HCT116 (cell line): Measurements from ENCODE around the gene CIT. TPM values are rescaled to one million over a fixed set of nuclear protein-coding genes. Genes with fewer than 3 reads are reported as not detected.

Source experiments
- ATAC-seq: fragments of 200-7000 bp; cut with Tn5 transposase; 2 replicates; pipeline ENCODE4 v1.9.1; 2020; ENCODE audit warnings: mild to moderate bottlenecking, moderate library complexity
- BruUV-seq: library from RNA; stranded (reverse); fragments of 400-500 nt; replicated peaks from 2 replicates; lab custom pipeline; 2021; lab: Mats Ljungman, UMichigan
- CTCF ChIA-PET: fragments of 300-600 bp; sonication (Branson Sonifier 250); formaldehyde crosslinking; loops from one replicate; lab custom pipeline; 2021; ENCODE audit warnings: antibody characterized with exemption; lab: Charles Lee
- POLR2A ChIA-PET: fragments of 300-600, 350-600 bp; sonication (Branson Sonifier 250); formaldehyde crosslinking; loops from one replicate; lab custom pipeline; 2021; ENCODE audit warnings: antibody characterized with exemption; lab: Charles Lee
- RAD21 ChIA-PET, 2 experiments: fragments of 300-600 bp; sonication (Branson Sonifier 250); formaldehyde crosslinking; loops; one replicate each; lab custom pipeline; 2023; ENCODE audit warnings: low total read pairs in 2 of 2; ENCODE audit not compliant: uncharacterized antibody in 2 of 2, unreplicated experiment in 2 of 2, low non-redundant PET in 1 of 2; lab: Charles Lee
- DNase-seq: peaks from one replicate; pipeline ENCODE4 v3.0.0-alpha.2; 2010; ENCODE audit warnings: low read depth, low spot score
- H2AFZ ChIP-seq: fragments of 200-600 bp; shearing (Covaris generic), sonication (generic); 2 replicates; pipeline ENCODE4 v1.6.1; 2017; ENCODE audit warnings: low read depth, mixed run types, mixed read lengths, antibody characterized with exemption, low read length; ENCODE audit not compliant: poor library complexity, severe bottlenecking
- H3K27ac ChIP-seq: 2 replicates; pipeline ENCODE4 v1.5.1; 2012; ENCODE audit warnings: low read depth, low read length
- H3K27me3 ChIP-seq: fragments of 200-600 bp; sonication (generic); 2 replicates; pipeline ENCODE4 v1.6.1; 2016; ENCODE audit warnings: mixed run types, low read length, mixed read lengths; ENCODE audit not compliant: insufficient read depth
- H3K36me3 ChIP-seq, 2 experiments: fragments of 200-500 bp in 1 of 2; fragments of 200-600 bp in 1 of 2; sonication (Bioruptor generic) in 1 of 2; sonication (generic) in 1 of 2; 2 replicates each; pipeline versions ENCODE4 v1.5.1 to v1.6.1; 2014 to 2016; ENCODE audit warnings: low read length in 2 of 2, inconsistent platforms in 1 of 2, mixed read lengths in 1 of 2, mixed run types in 1 of 2; ENCODE audit not compliant: insufficient read depth in 2 of 2, control insufficient read depth in 1 of 2
- H3K4me1 ChIP-seq, 2 experiments: fragments of 200-600 bp in 1 of 2; sonication (generic) in 1 of 2; 2 replicates each; pipeline versions ENCODE4 v1.5.1 to v1.6.1; 2012 to 2017; ENCODE audit warnings: low read length in 2 of 2, inconsistent platforms in 1 of 2, mild to moderate bottlenecking in 1 of 2, mixed read lengths in 1 of 2, mixed run types in 1 of 2, moderate library complexity in 1 of 2; ENCODE audit not compliant: insufficient read depth in 2 of 2, control insufficient read depth in 1 of 2
- H3K4me2 ChIP-seq: fragments of 200-600 bp; sonication (generic); 2 replicates; pipeline ENCODE4 v1.6.1; 2017; ENCODE audit warnings: mixed run types, low read length, mixed read lengths
- H3K4me3 ChIP-seq, 2 experiments: fragments of 200-600 bp in 1 of 2; sonication (generic) in 1 of 2; replicated peaks in 1 of 2; 2 replicates each; pipeline ENCODE4 v1.5.1; 2011 to 2016; ENCODE audit warnings: low read length in 2 of 2, control low read depth in 1 of 2, low read depth in 1 of 2, mild to moderate bottlenecking in 1 of 2, mixed read lengths in 1 of 2, mixed run types in 1 of 2
- H3K79me2 ChIP-seq: fragments of 200-600 bp; sonication (generic); 2 replicates; pipeline ENCODE4 v1.6.1; 2017; ENCODE audit warnings: mild to moderate bottlenecking, mixed run types, low read length, moderate library complexity, mixed read lengths; ENCODE audit not compliant: insufficient read depth
- H3K9ac ChIP-seq: fragments of 200-600 bp; sonication (generic); 2 replicates; pipeline ENCODE4 v1.6.1; 2016; ENCODE audit warnings: low read length, mixed read lengths
- H3K9me2 ChIP-seq: fragments of 200-600 bp; sonication (generic), shearing (Covaris generic); 2 replicates; pipeline ENCODE4 v1.6.1; 2017; ENCODE audit warnings: mixed run types, mild to moderate bottlenecking, moderate library complexity; ENCODE audit not compliant: insufficient read depth
- H3K9me3 ChIP-seq, 2 experiments: fragments of 200-500 bp in 1 of 2; fragments of 200-600 bp in 1 of 2; sonication (Bioruptor generic) in 1 of 2; sonication (generic) in 1 of 2; 2 replicates each; pipeline ENCODE4 v1.6.1; 2014 to 2017; ENCODE audit warnings: low read length in 2 of 2, mixed read lengths in 2 of 2, inconsistent platforms in 1 of 2, low read depth in 1 of 2, mild to moderate bottlenecking in 1 of 2, mixed run types in 1 of 2, moderate library complexity in 1 of 2; ENCODE audit not compliant: control insufficient read depth in 1 of 2, insufficient read depth in 1 of 2
- H4K20me1 ChIP-seq: fragments of 200-600 bp; sonication (generic), shearing (Covaris generic); 2 replicates; pipeline ENCODE4 v1.6.1; 2017; ENCODE audit warnings: mixed run types, mild to moderate bottlenecking, moderate library complexity; ENCODE audit not compliant: insufficient read depth
- CBX3 ChIP-seq: IDR thresholded peaks from 2 replicates; pipeline ENCODE4 v1.6.1; 2012; ENCODE audit warnings: low read depth
- EZH2 ChIP-seq: fragments of 200-600 bp; sonication (generic); IDR thresholded peaks from 2 replicates; pipeline ENCODE4 v1.6.1; 2017; ENCODE audit warnings: antibody characterized with exemption, mixed run types
- EZH2phosphoT487 ChIP-seq: fragments of 200-600 bp; IDR thresholded peaks from 2 replicates; pipeline ENCODE4 v1.6.1; 2018; ENCODE audit warnings: antibody characterized with exemption, borderline replicate concordance
- FOSL1 ChIP-seq: IDR thresholded peaks from 2 replicates; pipeline ENCODE4 v1.6.1; 2012; ENCODE audit warnings: low read depth
- JUND ChIP-seq: IDR thresholded peaks from 2 replicates; pipeline ENCODE4 v1.6.1; 2012
- POLR2A ChIP-seq: IDR thresholded peaks from 2 replicates; pipeline ENCODE4 v1.7.0; 2011; ENCODE audit warnings: borderline replicate concordance; ENCODE audit not compliant: insufficient read depth, insufficient read length; ENCODE audit errors: extremely low read depth
- POLR2AphosphoS5 ChIP-seq: IDR thresholded peaks from 2 replicates; pipeline ENCODE4 v1.6.1; 2011; ENCODE audit warnings: mild to moderate bottlenecking, low read depth, low read length, moderate library complexity
- RAD21 ChIP-seq: IDR thresholded peaks from 2 replicates; pipeline ENCODE4 v1.6.1; 2012; ENCODE audit warnings: low read depth, mild to moderate bottlenecking
- SIN3A ChIP-seq: IDR thresholded peaks from 2 replicates; pipeline ENCODE4 v1.6.1; 2012; ENCODE audit warnings: low read depth
- SP1 ChIP-seq: IDR thresholded peaks from 2 replicates; pipeline ENCODE4 v1.6.1; 2012; ENCODE audit warnings: low read depth
- SRF ChIP-seq: IDR thresholded peaks from 2 replicates; pipeline ENCODE4 v1.6.1; 2012; ENCODE audit warnings: low read depth
- YY1 ChIP-seq: IDR thresholded peaks from 2 replicates; pipeline ENCODE4 v1.6.1; 2011; ENCODE audit warnings: low read length, low read depth, moderate library complexity, mild to moderate bottlenecking; ENCODE audit not compliant: insufficient replicate concordance; ENCODE audit errors: extremely low read depth
- ZNF274 ChIP-seq: fragments of 200-500 bp; sonication (Bioruptor generic); IDR thresholded peaks from 2 replicates; pipeline ENCODE4 v1.6.1; 2014; ENCODE audit warnings: mild to moderate bottlenecking, low read depth, low read length, inconsistent platforms
- intact Hi-C: fragments of 100-400 bp; cut with micrococcal nuclease; formaldehyde crosslinking; loops from 2 replicates; pipeline ENCODE4 v1.10.0; 2022
- total RNA-seq: library from RNA; stranded (reverse); gene quantifications from one replicate; pipeline ENCODE4 v1.2.1, GENCODE V29; 2021; ENCODE audit not compliant: unreplicated experiment
- TF ChIP-seq, protein P1 (sequence below): IDR thresholded peaks from 2 replicates; pipeline ENCODE4 v1.6.1; 2011; ENCODE audit warnings: mild to moderate bottlenecking, low read length, moderate library complexity; ENCODE audit not compliant: insufficient replicate concordance; ENCODE audit errors: extremely low read depth
- TF ChIP-seq, protein P2 (sequence below): IDR thresholded peaks from 2 replicates; pipeline ENCODE4 v1.6.1; 2012

CIT gene
- total RNA-seq, 1 experiment from 2014 or later: 54.2 TPM

DNA sequence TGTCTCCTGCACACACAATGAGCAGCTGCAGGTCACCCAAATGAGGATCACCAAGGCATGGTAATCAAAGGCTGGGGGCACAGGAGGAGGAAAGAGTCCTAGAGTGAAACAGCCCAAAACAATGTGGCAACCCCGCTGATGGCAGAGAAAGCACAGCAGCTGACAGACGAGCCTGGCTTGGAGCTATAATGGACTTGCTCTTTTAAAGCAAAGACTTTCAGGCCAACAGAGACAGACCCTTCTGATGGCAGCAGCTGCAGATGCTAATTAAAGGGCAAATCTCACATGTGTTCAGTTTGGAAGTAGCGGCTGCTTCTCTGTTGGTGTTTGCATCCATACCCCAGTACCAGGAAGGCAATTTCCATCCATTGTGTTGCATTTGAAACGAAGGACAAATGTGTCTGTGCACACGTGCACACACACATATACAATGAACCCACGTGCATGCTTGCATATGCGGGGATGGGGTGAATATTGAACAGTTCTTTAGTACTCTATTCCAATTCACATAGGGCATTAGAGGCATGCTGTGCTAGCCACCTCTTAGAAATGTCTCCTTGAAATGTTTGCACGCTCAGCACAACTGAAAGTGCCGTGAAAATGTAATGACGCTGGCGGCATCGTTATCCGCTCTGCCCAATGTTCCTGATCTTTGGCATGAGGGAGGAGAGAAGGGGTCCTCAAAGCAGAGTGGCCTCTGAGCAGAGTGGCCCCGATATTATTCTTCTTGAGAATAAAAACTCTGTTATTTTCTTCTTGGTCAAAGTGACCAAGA lies 38.1 kb downstream of the CIT start:
- Histone ChIP-seq H3K79me2 (peaks cover 52% of the 10 kb centered on the region), H3K27ac (no peak overlapping the region), H3K9me3 (no peaks in the 10 kb centered on the region), H3K36me3 (peaks cover 5 to 33% of the 10 kb centered on the region in 2 experiments), H4K20me1 (no peaks in the 10 kb centered on the region), H3K9me2 (no peaks in the 10 kb centered on the region), H3K4me3 (no peak overlapping the region), H3K4me1 (no peaks in the 10 kb centered on the region), H3K9ac (no peak overlapping the region), H3K4me2 (no peak overlapping the region), H3K27me3 (no peaks in the 10 kb centered on the region), H2AFZ (no peak overlapping the region)
- CTCF ChIA-PET: no interaction called here
- no peak for DNase-seq
- ATAC-seq: no peak
- TF ChIP-seq EZH2phosphoT487 (no peak), JUND (no peak), ZNF274 (no peak), FOSL1 (no peak), EZH2 (no peak), SP1 (no peak), SIN3A (no peak), POLR2AphosphoS5 (no peak), POLR2A (no peak), CBX3 (no peak), RAD21 (no peak), YY1 (no peak), SRF (no peak)
- TF ChIP-seq, protein P1, sequence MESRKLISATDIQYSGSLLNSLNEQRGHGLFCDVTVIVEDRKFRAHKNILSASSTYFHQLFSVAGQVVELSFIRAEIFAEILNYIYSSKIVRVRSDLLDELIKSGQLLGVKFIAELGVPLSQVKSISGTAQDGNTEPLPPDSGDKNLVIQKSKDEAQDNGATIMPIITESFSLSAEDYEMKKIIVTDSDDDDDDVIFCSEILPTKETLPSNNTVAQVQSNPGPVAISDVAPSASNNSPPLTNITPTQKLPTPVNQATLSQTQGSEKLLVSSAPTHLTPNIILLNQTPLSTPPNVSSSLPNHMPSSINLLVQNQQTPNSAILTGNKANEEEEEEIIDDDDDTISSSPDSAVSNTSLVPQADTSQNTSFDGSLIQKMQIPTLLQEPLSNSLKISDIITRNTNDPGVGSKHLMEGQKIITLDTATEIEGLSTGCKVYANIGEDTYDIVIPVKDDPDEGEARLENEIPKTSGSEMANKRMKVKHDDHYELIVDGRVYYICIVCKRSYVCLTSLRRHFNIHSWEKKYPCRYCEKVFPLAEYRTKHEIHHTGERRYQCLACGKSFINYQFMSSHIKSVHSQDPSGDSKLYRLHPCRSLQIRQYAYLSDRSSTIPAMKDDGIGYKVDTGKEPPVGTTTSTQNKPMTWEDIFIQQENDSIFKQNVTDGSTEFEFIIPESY: no peak
- TF ChIP-seq, protein P2, sequence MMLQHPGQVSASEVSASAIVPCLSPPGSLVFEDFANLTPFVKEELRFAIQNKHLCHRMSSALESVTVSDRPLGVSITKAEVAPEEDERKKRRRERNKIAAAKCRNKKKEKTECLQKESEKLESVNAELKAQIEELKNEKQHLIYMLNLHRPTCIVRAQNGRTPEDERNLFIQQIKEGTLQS: no peak
- intact Hi-C loops: no loop called here
- POLR2A ChIA-PET: no interaction called here
- no TSS peak for BruUV-seq
- RAD21 ChIA-PET: no interaction called here
